Measurements from ENCODE around the gene AK1. TPM values are rescaled to one million over a fixed set of nuclear protein-coding genes. Genes with fewer than 3 reads are reported as not detected.

Gene AK1
- total and polyA plus RNA-seq, 2 of the 8 experiments (the other 6 are each of a cell fraction or from before 2014, with no cell fraction given): 37.9 to 39.2 TPM

GRCh38 chr9:127817881-127818434 is 59.5 kb downstream of the AK1 start (continued):
- TF ChIP-seq E2F6 (IDR thresholded peaks at IDR 0.05): no peak
- no peak for TF ChIP-seq CREB1 (IDR thresholded peaks at IDR 0.05)
- TF ChIP-seq TBP (IDR thresholded peaks at IDR 0.05; ENCODE audit: low read depth, low read length): no peak

All from H1 (cell line).